Sigmoid colon (tissue), 4 donors: ENCODE data around the gene CDC42SE2.

Experiments
- POLR2AphosphoS5 ChIP-seq, 4 donors: sonication (generic); formaldehyde crosslinking; IDR thresholded peaks; one replicate each; pipeline ENCODE4 v1.6.1; 2017; ENCODE audit warnings: antibody characterized with exemption in 4 of 4
- TF ChIP-seq, protein P1 (sequence below), 4 experiments: fragments of 450-650 bp in 3 of 4; fragments of 200-600 bp in 1 of 4; IDR thresholded peaks; one replicate each; pipeline ENCODE4 v1.5.1; 2016 to 2019; ENCODE audit warnings: antibody characterized with exemption in 4 of 4, mild to moderate bottlenecking in 3 of 4, moderate library complexity in 2 of 4

DNA sequence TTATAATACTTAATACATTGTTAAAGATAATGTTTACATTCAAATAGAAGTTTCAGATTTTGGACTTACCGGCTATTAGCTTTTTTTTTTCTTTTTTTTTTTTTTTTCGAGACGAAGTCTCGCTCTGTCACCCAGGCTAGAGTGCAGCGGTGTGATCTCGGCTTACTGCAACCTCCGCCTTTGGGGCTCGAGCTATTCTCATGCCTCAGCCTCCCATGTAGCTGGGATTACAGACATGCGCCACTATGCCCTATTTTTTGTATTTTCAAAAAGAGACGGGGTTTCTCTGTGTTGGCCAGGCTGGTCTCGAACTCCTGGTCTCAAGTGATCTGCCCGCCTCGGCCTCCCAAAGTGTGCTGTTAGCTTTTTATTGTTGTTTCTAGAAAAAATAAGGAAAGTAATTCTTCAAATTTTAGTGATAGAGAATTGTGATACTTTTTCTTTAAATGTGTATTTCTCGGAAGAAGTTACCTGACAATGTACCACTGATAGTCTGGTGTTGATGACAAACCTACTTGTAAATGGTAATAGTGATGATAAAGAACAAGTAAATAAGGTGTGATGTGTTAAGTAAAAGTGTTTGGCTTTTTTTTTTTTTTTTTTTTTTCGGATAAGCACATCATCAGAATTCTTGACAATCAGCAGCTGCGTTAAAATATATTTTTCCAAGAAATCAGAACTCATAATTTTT lies 2.7 kb downstream of the CDC42SE2 start:
- TF ChIP-seq, protein P1, sequence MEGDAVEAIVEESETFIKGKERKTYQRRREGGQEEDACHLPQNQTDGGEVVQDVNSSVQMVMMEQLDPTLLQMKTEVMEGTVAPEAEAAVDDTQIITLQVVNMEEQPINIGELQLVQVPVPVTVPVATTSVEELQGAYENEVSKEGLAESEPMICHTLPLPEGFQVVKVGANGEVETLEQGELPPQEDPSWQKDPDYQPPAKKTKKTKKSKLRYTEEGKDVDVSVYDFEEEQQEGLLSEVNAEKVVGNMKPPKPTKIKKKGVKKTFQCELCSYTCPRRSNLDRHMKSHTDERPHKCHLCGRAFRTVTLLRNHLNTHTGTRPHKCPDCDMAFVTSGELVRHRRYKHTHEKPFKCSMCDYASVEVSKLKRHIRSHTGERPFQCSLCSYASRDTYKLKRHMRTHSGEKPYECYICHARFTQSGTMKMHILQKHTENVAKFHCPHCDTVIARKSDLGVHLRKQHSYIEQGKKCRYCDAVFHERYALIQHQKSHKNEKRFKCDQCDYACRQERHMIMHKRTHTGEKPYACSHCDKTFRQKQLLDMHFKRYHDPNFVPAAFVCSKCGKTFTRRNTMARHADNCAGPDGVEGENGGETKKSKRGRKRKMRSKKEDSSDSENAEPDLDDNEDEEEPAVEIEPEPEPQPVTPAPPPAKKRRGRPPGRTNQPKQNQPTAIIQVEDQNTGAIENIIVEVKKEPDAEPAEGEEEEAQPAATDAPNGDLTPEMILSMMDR (IDR thresholded peaks at IDR 0.05) = no peak
- TF ChIP-seq POLR2AphosphoS5 (IDR thresholded peaks at IDR 0.05) = no peak
